Measurements from ENCODE around the gene EP400. TPM values are rescaled to one million over a fixed set of nuclear protein-coding genes. Genes with fewer than 3 reads are reported as not detected.

Gene EP400
- total and polyA plus RNA-seq, 7 donors: 8.0 to 24.5 (median 18.4) TPM

DNA sequence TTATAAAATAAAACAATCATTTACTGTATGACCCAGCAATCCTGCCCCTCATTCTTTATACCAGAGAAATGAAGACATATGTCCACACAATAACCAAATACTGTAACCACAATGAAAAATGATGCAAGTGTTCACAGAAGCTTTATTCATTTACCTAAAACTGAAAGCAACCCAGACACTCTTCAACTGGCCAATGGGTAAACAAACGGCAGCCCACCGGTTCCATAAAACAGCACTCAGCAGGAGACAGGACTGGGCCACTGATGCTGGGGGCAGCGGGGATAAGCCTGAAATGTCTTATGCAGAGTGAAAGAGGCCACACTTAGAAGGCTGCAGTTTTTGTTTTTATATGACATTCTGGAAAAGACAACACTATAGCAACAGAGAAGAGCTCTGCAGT lies 179.3 kb downstream of the EP400 start:
- ATAC-seq: no peak
- TF ChIP-seq, protein P1, sequence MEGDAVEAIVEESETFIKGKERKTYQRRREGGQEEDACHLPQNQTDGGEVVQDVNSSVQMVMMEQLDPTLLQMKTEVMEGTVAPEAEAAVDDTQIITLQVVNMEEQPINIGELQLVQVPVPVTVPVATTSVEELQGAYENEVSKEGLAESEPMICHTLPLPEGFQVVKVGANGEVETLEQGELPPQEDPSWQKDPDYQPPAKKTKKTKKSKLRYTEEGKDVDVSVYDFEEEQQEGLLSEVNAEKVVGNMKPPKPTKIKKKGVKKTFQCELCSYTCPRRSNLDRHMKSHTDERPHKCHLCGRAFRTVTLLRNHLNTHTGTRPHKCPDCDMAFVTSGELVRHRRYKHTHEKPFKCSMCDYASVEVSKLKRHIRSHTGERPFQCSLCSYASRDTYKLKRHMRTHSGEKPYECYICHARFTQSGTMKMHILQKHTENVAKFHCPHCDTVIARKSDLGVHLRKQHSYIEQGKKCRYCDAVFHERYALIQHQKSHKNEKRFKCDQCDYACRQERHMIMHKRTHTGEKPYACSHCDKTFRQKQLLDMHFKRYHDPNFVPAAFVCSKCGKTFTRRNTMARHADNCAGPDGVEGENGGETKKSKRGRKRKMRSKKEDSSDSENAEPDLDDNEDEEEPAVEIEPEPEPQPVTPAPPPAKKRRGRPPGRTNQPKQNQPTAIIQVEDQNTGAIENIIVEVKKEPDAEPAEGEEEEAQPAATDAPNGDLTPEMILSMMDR (IDR thresholded peaks at IDR 0.05): no peak
- Histone ChIP-seq H3K4me3 (no peak overlapping the region), H3K4me1 (no peaks in the 10 kb centered on the region), H3K36me3 (ENCODE audit: insufficient read depth in 1 of 2, low read depth in 1 of 2) (peaks cover 3 to 44% of the 10 kb centered on the region in 2 donors), H3K27me3 (ENCODE audit: insufficient read depth in 3 of 3, low read length in 2 of 3) (no peaks in the 10 kb centered on the region), H3K9me3 (peaks cover 12% of the 10 kb centered on the region), H3K27ac (no peak overlapping the region)
- WGBS, 3 donors: 95 to 98% (median 96%) methylated on average over 3 of the region's 3 CpGs
- no peak for DNase-seq
- intact Hi-C loops (cut with DNase I): no loop called here

DNA sequence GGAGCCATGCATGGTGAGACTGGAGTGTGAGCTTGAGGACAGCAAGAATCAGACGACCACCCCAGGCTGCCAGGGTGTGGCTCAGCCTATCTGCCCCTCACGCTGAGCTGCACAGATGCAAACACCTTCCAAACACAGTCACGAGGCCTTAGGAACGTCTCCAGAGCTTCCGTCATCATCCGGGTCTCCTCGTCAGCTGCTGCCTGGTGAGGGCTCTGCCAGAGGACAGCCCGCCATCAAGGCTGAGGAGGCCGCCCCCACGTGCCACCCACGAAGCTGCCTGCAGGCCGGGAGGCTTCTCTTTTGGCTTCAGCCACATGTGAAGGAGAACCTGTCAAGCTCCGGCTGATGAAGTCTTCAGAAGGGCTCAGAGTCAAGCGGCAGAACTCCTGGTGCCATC lies 180.9 kb downstream of the EP400 start:
- DNase-seq (no peak), ATAC-seq (no peak)
- Histone ChIP-seq H3K27me3 (ENCODE audit: insufficient read depth in 3 of 3, low read length in 2 of 3) (no peaks in the 10 kb centered on the region), H3K36me3 (ENCODE audit: insufficient read depth in 1 of 2, low read depth in 1 of 2) (peaks cover 2 to 31% of the 10 kb centered on the region in 2 donors), H3K4me3 (no peak overlapping the region), H3K4me1 (no peaks in the 10 kb centered on the region), H3K27ac (no peak overlapping the region), H3K9me3 (peaks cover 12% of the 10 kb centered on the region)
- intact Hi-C loops (cut with DNase I): no loop called here
- TF ChIP-seq, protein P1 (IDR thresholded peaks at IDR 0.05): no peak
- 90 to 93% (median 90%) methylated on average over 14 of the region's 14 CpGs for WGBS, 3 donors

Other genes starting within 250 kb of the EP400 start
- 10 to 100 TPM; 21.4 to 34.3 (median 23.3) TPM for gene SFSWAP, start 238.9 kb upstream of the EP400 start, total RNA-seq
- 10 to 100 TPM; 19.4 to 27.5 (median 24.3) TPM for gene SFSWAP, start 238.9 kb upstream of the EP400 start, polyA plus RNA-seq
- 1 to 10 TPM; 1.0 to 1.4 (median 1.3) TPM for gene MMP17, start 121.5 kb upstream of the EP400 start, total RNA-seq
- under 1 TPM; 0.64 to 0.91 (median 0.81) TPM for gene MMP17, start 121.5 kb upstream of the EP400 start, polyA plus RNA-seq
- gene ULK1, start 55.3 kb upstream of the EP400 start, total RNA-seq: 10 to 100 TPM; 58.0 to 90.4 (median 68.0) TPM
- gene ULK1, start 55.3 kb upstream of the EP400 start, polyA plus RNA-seq: 10 to 100 TPM in 2 of 3 donors, 1 to 10 TPM in 1; 4.1 to 47.1 (median 25.7) TPM
- gene PUS1, start 20.7 kb upstream of the EP400 start, total RNA-seq: 10 to 100 TPM; 11.7 to 21.4 (median 18.7) TPM
- 10 to 100 TPM; 17.5 to 46.8 (median 20.1) TPM for gene PUS1, start 20.7 kb upstream of the EP400 start, polyA plus RNA-seq
- gene DDX51, start 194.4 kb downstream of the EP400 start, total RNA-seq: 10 to 100 TPM in 3 of 4 donors, 1 to 10 TPM in 1; 7.3 to 17.1 (median 11.8) TPM
- gene DDX51, start 194.4 kb downstream of the EP400 start, polyA plus RNA-seq: 10 to 100 TPM; 11.7 to 17.0 (median 14.8) TPM
- gene NOC4L, start 194.5 kb downstream of the EP400 start, total RNA-seq: 10 to 100 TPM in 3 of 4 donors, 1 to 10 TPM in 1; 7.9 to 25.7 (median 17.7) TPM
- gene NOC4L, start 194.5 kb downstream of the EP400 start, polyA plus RNA-seq: 10 to 100 TPM; 28.4 to 36.7 (median 30.8) TPM